ENCODE results near the gene HSFX2. TPM values are rescaled to one million over a fixed set of nuclear protein-coding genes. Genes with fewer than 3 reads are reported as not detected.
"Not testable (repeated sequence)": the region's sequence is repeated elsewhere in the genome, so short reads cannot be mapped to it uniquely, and the experiment has no call there.

Gene HSFX2
- total RNA-seq, 2 experiments from 2014 or later, result not detected

DNA sequence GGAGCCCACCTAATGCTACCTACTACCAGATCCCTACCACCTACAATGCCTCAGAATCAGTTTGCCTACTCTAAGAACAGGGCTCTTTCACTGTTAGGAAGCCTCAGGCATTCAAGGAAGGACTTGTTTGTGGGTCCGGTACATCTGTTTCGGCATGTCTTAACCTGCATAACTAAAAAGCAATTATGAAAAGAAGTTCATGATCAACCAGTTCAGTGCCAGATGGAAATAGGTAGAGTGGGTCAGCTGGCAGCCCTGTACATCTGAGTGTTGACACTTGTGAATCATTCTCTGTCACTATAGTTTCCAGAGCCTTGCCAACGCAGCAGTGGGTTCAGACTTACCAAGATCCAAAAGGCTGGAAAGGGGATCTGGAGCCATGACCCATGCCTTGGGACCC lies 33.2 kb upstream of the HSFX2 start:
- Histone ChIP-seq H4K20me1 (ENCODE audit: insufficient read depth, low read length) (no peaks in the 10 kb centered on the region), H3K79me2 (ENCODE audit: insufficient read depth, low read depth, low read length) (peaks cover 4% of the 10 kb centered on the region; the same call in 1 of the 2 replicates), H3K4me2 (ENCODE audit: low read length) (no peak overlapping the region), H3K4me1 (ENCODE audit: insufficient read depth, low read length, poor library complexity, severe bottlenecking) (peaks cover 19% of the 10 kb centered on the region), H3K36me3 (ENCODE audit: insufficient read depth, low read length) (no peaks in the 10 kb centered on the region), H3K9me3 (ENCODE audit: low read length) (no peaks in the 10 kb centered on the region), H3K4me3 (ENCODE audit: low read depth, low read length, poor library complexity, severe bottlenecking) (no peak overlapping the region), H2AFZ (ENCODE audit: low read length) (no peak overlapping the region), H3K27ac (ENCODE audit: low read depth, low read length, poor library complexity, severe bottlenecking) (no peak overlapping the region), H3K9me2 (ENCODE audit: insufficient read depth, low read length) (no peaks in the 10 kb centered on the region)
- intact Hi-C loops (cut with micrococcal nuclease; ENCODE audit: unreplicated experiment), result no loop called here
- ChIA-PET CTCF (ENCODE audit: unreplicated experiment) (no interaction called here), POLR2A (no interaction called here)
- TF ChIP-seq EZH2phosphoT487 (IDR thresholded peaks at IDR 0.05; ENCODE audit: borderline replicate concordance, low read depth, low read length) (no peak), CTCF (conservative IDR thresholded peaks at IDR 0.05; ENCODE audit: low read length) (no peak)
- DNase-seq (ENCODE audit: low spot score), result no peak
- no TSS peak for BruUV-seq (replicated peaks)

GRCh38 chrX:149626829-149627228 lies 31.7 kb upstream of the HSFX2 start:
- H3K9me2 ChIP-seq (ENCODE audit: insufficient read depth, low read length); H4K20me1 ChIP-seq (ENCODE audit: insufficient read depth, low read length); POLR2A ChIA-PET; H3K79me2 ChIP-seq (ENCODE audit: insufficient read depth, low read depth, low read length); intact Hi-C loops (cut with micrococcal nuclease; ENCODE audit: unreplicated experiment); BruUV-seq (replicated peaks); CTCF ChIA-PET (ENCODE audit: unreplicated experiment); DNase-seq (ENCODE audit: low spot score); H3K9me3 ChIP-seq (ENCODE audit: low read length); H3K4me3 ChIP-seq (ENCODE audit: low read depth, low read length, poor library complexity, severe bottlenecking); H3K4me2 ChIP-seq (ENCODE audit: low read length); H3K36me3 ChIP-seq (ENCODE audit: insufficient read depth, low read length); H2AFZ ChIP-seq (ENCODE audit: low read length); H3K27ac ChIP-seq (ENCODE audit: low read depth, low read length, poor library complexity, severe bottlenecking): not testable (repeated sequence)
- H3K4me1 ChIP-seq (ENCODE audit: insufficient read depth, low read length, poor library complexity, severe bottlenecking), result peaks cover 16% of the 10 kb centered on the region

GRCh38 chrX:149619662-149620061 lies 24.5 kb upstream of the HSFX2 start:
- H3K9me2 ChIP-seq (ENCODE audit: insufficient read depth, low read length); CTCF ChIA-PET (ENCODE audit: unreplicated experiment); H3K4me2 ChIP-seq (ENCODE audit: low read length); intact Hi-C loops (cut with micrococcal nuclease; ENCODE audit: unreplicated experiment); H4K20me1 ChIP-seq (ENCODE audit: insufficient read depth, low read length); H3K4me3 ChIP-seq (ENCODE audit: low read depth, low read length, poor library complexity, severe bottlenecking); BruUV-seq (replicated peaks); H3K27ac ChIP-seq (ENCODE audit: low read depth, low read length, poor library complexity, severe bottlenecking); H3K79me2 ChIP-seq (ENCODE audit: insufficient read depth, low read depth, low read length); H3K4me1 ChIP-seq (ENCODE audit: insufficient read depth, low read length, poor library complexity, severe bottlenecking); DNase-seq (ENCODE audit: low spot score); H3K9me3 ChIP-seq (ENCODE audit: low read length); H2AFZ ChIP-seq (ENCODE audit: low read length); H3K36me3 ChIP-seq (ENCODE audit: insufficient read depth, low read length); POLR2A ChIA-PET: not testable (repeated sequence)

DNA sequence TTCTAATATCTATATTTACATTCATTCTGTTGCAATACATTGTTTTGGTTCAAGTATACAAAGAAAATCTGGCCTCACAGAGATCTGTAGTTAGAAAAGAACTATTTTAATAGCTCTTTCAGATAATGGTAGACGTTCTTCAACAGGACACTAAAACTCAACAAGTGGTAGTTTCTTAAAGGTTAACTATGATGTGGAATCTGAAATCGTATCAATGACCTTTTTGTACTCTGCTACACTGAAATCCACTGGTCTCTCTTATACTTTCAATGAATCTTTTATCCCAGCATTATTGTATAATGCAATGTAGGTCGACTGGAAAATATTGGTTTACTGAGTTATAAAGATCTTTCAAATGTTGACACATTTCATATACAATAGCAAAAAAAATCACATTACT lies 23.8 kb upstream of the HSFX2 start:
- H4K20me1 ChIP-seq (ENCODE audit: insufficient read depth, low read length), result no peaks in the 10 kb centered on the region
- ChIA-PET CTCF (ENCODE audit: unreplicated experiment) (no interaction called here), POLR2A (no interaction called here)
- no peak for TF ChIP-seq EZH2phosphoT487 (IDR thresholded peaks at IDR 0.05; ENCODE audit: borderline replicate concordance, low read depth, low read length)
- TF ChIP-seq CTCF (conservative IDR thresholded peaks at IDR 0.05; ENCODE audit: low read length), result no peak
- DNase-seq (ENCODE audit: low spot score), result no peak
- H3K36me3 ChIP-seq (ENCODE audit: insufficient read depth, low read length), result no peaks in the 10 kb centered on the region
- H2AFZ ChIP-seq (ENCODE audit: low read length), result no peak overlapping the region
- no TSS peak for BruUV-seq (replicated peaks)
- H3K9me2 ChIP-seq (ENCODE audit: insufficient read depth, low read length), result no peaks in the 10 kb centered on the region
- H3K4me1 ChIP-seq (ENCODE audit: insufficient read depth, low read length, poor library complexity, severe bottlenecking), result no peaks in the 10 kb centered on the region
- H3K4me3 ChIP-seq (ENCODE audit: low read depth, low read length, poor library complexity, severe bottlenecking), result no peak overlapping the region
- intact Hi-C loops (cut with micrococcal nuclease; ENCODE audit: unreplicated experiment), result no loop called here
- no peak overlapping the region for H3K4me2 ChIP-seq (ENCODE audit: low read length)
- H3K9me3 ChIP-seq (ENCODE audit: low read length), result no peaks in the 10 kb centered on the region
- no peaks in the 10 kb centered on the region for H3K79me2 ChIP-seq (ENCODE audit: insufficient read depth, low read depth, low read length)
- no peak overlapping the region for H3K27ac ChIP-seq (ENCODE audit: low read depth, low read length, poor library complexity, severe bottlenecking)

All from OCI-LY7 (cell line).